ENCODE results near the gene ACP6. TPM values are rescaled to one million over a fixed set of nuclear protein-coding genes. Genes with fewer than 3 reads are reported as not detected.

ACP6 gene
- total and polyA plus RNA-seq, 10 of the 15 experiments (the other 5 are each of a cell fraction or from before 2014, with no cell fraction given), result 3.1 to 19.7 (median 9.4) TPM

DNA sequence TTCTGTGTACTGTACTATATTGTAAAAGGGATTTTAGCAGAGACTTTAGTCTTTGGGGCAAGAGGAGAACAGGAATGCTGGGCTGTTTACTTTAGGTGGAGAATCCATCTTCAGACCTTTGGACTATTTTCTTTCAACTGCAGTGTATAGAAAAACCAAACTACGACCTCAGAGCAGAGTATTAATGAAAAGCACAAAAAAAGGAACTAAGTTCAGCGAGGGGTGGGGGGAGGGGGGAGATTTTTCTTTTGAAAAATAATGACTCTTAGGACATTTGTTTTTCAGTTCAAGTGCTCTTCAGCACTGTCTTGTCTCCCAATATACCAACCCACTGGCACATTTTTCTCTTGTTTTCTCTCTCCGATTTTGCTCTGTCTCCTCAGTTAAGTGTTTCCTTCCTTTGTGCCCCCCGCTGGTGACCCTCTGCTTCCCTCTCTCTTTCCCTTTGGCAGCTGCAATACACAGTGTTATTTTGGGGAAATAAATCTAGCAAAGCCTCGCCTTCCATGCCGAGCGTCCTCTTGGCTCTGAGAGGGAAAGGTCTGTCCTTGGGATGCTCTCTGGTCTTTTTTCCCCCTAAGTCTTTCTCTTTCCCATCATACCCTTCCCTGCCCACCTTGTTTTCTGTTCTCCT is 44.8 kb downstream of the ACP6 start:
- ATAC-seq (no peak), DNase-seq (ENCODE audit: low read depth, low spot score) (no peak)
- in situ Hi-C loops (cut with MboI), result no loop called here

DNA sequence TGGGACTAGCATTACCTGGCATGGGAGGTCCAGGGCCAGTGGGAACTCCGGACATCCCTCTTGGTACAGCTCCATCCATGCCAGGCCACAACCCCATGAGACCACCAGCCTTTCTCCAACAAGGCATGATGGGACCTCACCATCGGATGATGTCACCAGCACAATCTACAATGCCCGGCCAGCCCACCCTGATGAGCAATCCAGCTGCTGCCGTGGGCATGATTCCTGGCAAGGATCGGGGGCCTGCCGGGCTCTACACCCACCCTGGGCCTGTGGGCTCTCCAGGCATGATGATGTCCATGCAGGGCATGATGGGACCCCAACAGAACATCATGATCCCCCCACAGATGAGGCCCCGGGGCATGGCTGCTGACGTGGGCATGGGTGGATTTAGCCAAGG is 45.8 kb downstream of the ACP6 start:
- CTCF ChIA-PET, result interaction anchor here (0.8 kb wide), 1 partner anchor 15 kb away, joined by 3 read pairs; no protein-coding TSS in a partner anchor
- no peak for TF ChIP-seq PAX5 (IDR thresholded peaks at IDR 0.05; ENCODE audit: borderline replicate concordance, low read depth, low read length)
- no peak for TF ChIP-seq MAX (IDR thresholded peaks at IDR 0.05; ENCODE audit: low read depth, low read length)
- no peak for TF ChIP-seq POLR2AphosphoS2 (IDR thresholded peaks at IDR 0.05; ENCODE audit: low read depth, low read length)
- no peak for TF ChIP-seq FOXM1 (IDR thresholded peaks at IDR 0.05; ENCODE audit: low read depth, low read length)
- TF ChIP-seq NR2F1 (conservative IDR thresholded peaks at IDR 0.05), result no peak
- TF ChIP-seq WRNIP1 (IDR thresholded peaks at IDR 0.05; ENCODE audit: borderline replicate concordance, low read depth, low read length), result no peak
- TF ChIP-seq ATF7 (IDR thresholded peaks at IDR 0.05; ENCODE audit: low read depth), result no peak
- TF ChIP-seq STAT3 (IDR thresholded peaks at IDR 0.05; ENCODE audit: low read depth, low read length), result no peak
- TF ChIP-seq RAD51 (IDR thresholded peaks at IDR 0.05), result no peak
- TF ChIP-seq SIX5 (IDR thresholded peaks at IDR 0.05; ENCODE audit: low read depth, low read length, severe bottlenecking), result no peak
- TF ChIP-seq, protein P1, sequence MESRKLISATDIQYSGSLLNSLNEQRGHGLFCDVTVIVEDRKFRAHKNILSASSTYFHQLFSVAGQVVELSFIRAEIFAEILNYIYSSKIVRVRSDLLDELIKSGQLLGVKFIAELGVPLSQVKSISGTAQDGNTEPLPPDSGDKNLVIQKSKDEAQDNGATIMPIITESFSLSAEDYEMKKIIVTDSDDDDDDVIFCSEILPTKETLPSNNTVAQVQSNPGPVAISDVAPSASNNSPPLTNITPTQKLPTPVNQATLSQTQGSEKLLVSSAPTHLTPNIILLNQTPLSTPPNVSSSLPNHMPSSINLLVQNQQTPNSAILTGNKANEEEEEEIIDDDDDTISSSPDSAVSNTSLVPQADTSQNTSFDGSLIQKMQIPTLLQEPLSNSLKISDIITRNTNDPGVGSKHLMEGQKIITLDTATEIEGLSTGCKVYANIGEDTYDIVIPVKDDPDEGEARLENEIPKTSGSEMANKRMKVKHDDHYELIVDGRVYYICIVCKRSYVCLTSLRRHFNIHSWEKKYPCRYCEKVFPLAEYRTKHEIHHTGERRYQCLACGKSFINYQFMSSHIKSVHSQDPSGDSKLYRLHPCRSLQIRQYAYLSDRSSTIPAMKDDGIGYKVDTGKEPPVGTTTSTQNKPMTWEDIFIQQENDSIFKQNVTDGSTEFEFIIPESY (IDR thresholded peaks at IDR 0.05), result no peak

More for the DNA sequence above, 44.8 kb downstream of the ACP6 start:
- H2AFZ ChIP-seq (ENCODE audit: control insufficient read depth, low read depth, low read length), result no peak overlapping the region
- WGBS (ENCODE audit: insufficient coverage, insufficient replicate concordance, low lambda C conversion rate, missing lambda C conversion rate), result 59% methylated on average over 7 of the region's 7 CpGs
- BruUV-seq (replicated peaks), result no TSS peak
- no peaks in the 10 kb centered on the region for H4K20me1 ChIP-seq (ENCODE audit: control insufficient read depth, insufficient read depth)
- intact Hi-C loops (cut with micrococcal nuclease; ENCODE audit: unreplicated experiment), result loop anchor here (5.0 kb wide), 1 partner anchor 353 kb away; no protein-coding TSS in a partner anchor
- TF ChIP-seq HDAC6 (IDR thresholded peaks at IDR 0.05; ENCODE audit: unreplicated experiment) (no peak), ETV6 (conservative IDR thresholded peaks at IDR 0.05 in 1 of 2, IDR thresholded peaks at IDR 0.05 in 1 of 2; ENCODE audit: borderline replicate concordance in 1 of 2, low read depth in 1 of 2) (no peak), WRNIP1 (IDR thresholded peaks at IDR 0.05; ENCODE audit: borderline replicate concordance, low read depth, low read length) (no peak), CBX3 (IDR thresholded peaks at IDR 0.05; ENCODE audit: borderline replicate concordance, low read depth) (no peak), EED (IDR thresholded peaks at IDR 0.05; ENCODE audit: low read depth) (no peak), CBFB (IDR thresholded peaks at IDR 0.05; ENCODE audit: low read depth) (no peak), BRCA1 (IDR thresholded peaks at IDR 0.05; ENCODE audit: low read depth, low read length) (no peak)
- ChIA-PET POLR2A (no interaction called here), CTCF (interaction anchor here (0.8 to 3.2 kb wide), 7 partner anchors 14 to 134 kb away, joined by 3 to 19 read pairs (median 8); no protein-coding TSS in a partner anchor), SMC1A (ENCODE audit: uncharacterized antibody, unreplicated experiment) (no interaction called here), RAD21 (ENCODE audit: unreplicated experiment) (interaction anchor here (1.1 kb wide), 1 partner anchor 131 kb away, joined by 3 read pairs; no protein-coding TSS in a partner anchor)
- no peak overlapping the region for H3K27ac ChIP-seq (ENCODE audit: control insufficient read depth, insufficient read depth)
- H3K9ac ChIP-seq (ENCODE audit: control insufficient read depth, insufficient read depth, low read length), result no peak overlapping the region
- H3K79me2 ChIP-seq (ENCODE audit: control insufficient read depth, insufficient read depth, low read length), result no peaks in the 10 kb centered on the region
- peaks cover 0 to 2% of the 10 kb centered on the region in 2 experiments; a peak in 2 of 4 replicates for H3K36me3 ChIP-seq (ENCODE audit: control insufficient read depth in 2 of 2, insufficient read depth in 2 of 2, low read length in 1 of 2)
- no peak overlapping the region for H3K4me3 ChIP-seq
- H3K27me3 ChIP-seq (replicated peaks in 1 of 2; ENCODE audit: control insufficient read depth in 2 of 2, insufficient read depth in 2 of 2, low read length in 1 of 2), result no peaks in the 10 kb centered on the region
- no peaks in the 10 kb centered on the region for H3K9me3 ChIP-seq (replicated peaks; ENCODE audit: control insufficient read depth, insufficient read depth, low read length)
- FAIRE-seq, result no peak
- H3K4me2 ChIP-seq (ENCODE audit: control insufficient read depth, insufficient read depth), result no peak overlapping the region
- H3K4me1 ChIP-seq (ENCODE audit: control insufficient read depth, insufficient read depth, low read length), result peaks cover 3% of the 10 kb centered on the region; the same call in 1 of the 2 replicates

More for the DNA sequence above, 45.8 kb downstream of the ACP6 start:
- FAIRE-seq (no peak), ATAC-seq (no peak), DNase-seq (ENCODE audit: low read depth, low spot score) (no peak)
- WGBS (ENCODE audit: insufficient coverage, insufficient replicate concordance, low lambda C conversion rate, missing lambda C conversion rate), result 98% methylated on average over 8 of the region's 8 CpGs
- no peak overlapping the region for H3K9ac ChIP-seq (ENCODE audit: control insufficient read depth, insufficient read depth, low read length)
- ChIA-PET RAD21 (ENCODE audit: unreplicated experiment) (no interaction called here), SMC1A (ENCODE audit: uncharacterized antibody, unreplicated experiment) (no interaction called here), POLR2A (no interaction called here)
- intact Hi-C loops (cut with micrococcal nuclease; ENCODE audit: unreplicated experiment), result no loop called here
- H3K36me3 ChIP-seq (ENCODE audit: control insufficient read depth in 2 of 2, insufficient read depth in 2 of 2, low read length in 1 of 2), result peaks cover 2% of the 10 kb centered on the region in 2 experiments; a peak in 3 of 4 replicates
- BruUV-seq (replicated peaks), result no TSS peak
- no peak overlapping the region for H3K27ac ChIP-seq (ENCODE audit: control insufficient read depth, insufficient read depth)
- peaks cover 3% of the 10 kb centered on the region; the same call in 1 of the 2 replicates for H3K4me1 ChIP-seq (ENCODE audit: control insufficient read depth, insufficient read depth, low read length)
- in situ Hi-C loops (cut with MboI), result no loop called here
- H3K4me2 ChIP-seq (ENCODE audit: control insufficient read depth, insufficient read depth), result no peak overlapping the region
- no peak overlapping the region for H3K4me3 ChIP-seq
- H3K9me3 ChIP-seq (replicated peaks; ENCODE audit: control insufficient read depth, insufficient read depth, low read length), result no peaks in the 10 kb centered on the region
- no peaks in the 10 kb centered on the region for H4K20me1 ChIP-seq (ENCODE audit: control insufficient read depth, insufficient read depth)
- H3K27me3 ChIP-seq (replicated peaks in 1 of 2; ENCODE audit: control insufficient read depth in 2 of 2, insufficient read depth in 2 of 2, low read length in 1 of 2), result no peaks in the 10 kb centered on the region
- H2AFZ ChIP-seq (ENCODE audit: control insufficient read depth, low read depth, low read length), result no peak overlapping the region
- no peaks in the 10 kb centered on the region for H3K79me2 ChIP-seq (ENCODE audit: control insufficient read depth, insufficient read depth, low read length)
